HepG2 (cell line): ENCODE results near the gene WDR91. TPM values are rescaled to one million over a fixed set of nuclear protein-coding genes. Genes with fewer than 3 reads are reported as not detected.

Experiments
- ARHGAP35 ChIP-seq: sonication (generic); formaldehyde crosslinking; IDR thresholded peaks from 2 replicates; pipeline ENCODE4 v1.9.0; 2022; ENCODE audit warnings: mild to moderate bottlenecking, inconsistent platforms, moderate library complexity, missing genetic modification reagents, borderline replicate concordance
- ARID2 ChIP-seq: sonication (generic); formaldehyde crosslinking; IDR thresholded peaks from 2 replicates; pipeline ENCODE4 v1.8.1; 2022; ENCODE audit warnings: mild to moderate bottlenecking, missing genetic modification reagents, borderline replicate concordance
- ATF1 ChIP-seq: IDR thresholded peaks from 2 replicates; pipeline ENCODE4 v1.6.1; 2016; ENCODE audit warnings: mild to moderate bottlenecking, control low read depth
- BCL6 ChIP-seq: IDR thresholded peaks from 2 replicates; pipeline ENCODE4 v1.6.1; 2016; ENCODE audit warnings: missing genetic modification reagents, missing compliant biosample characterization
- DMTF1 ChIP-seq: sonication (generic); formaldehyde crosslinking; IDR thresholded peaks from 2 replicates; pipeline ENCODE4 v1.4.0; 2020; ENCODE audit warnings: mild to moderate bottlenecking, missing genetic modification reagents
- DPF2 ChIP-seq: sonication (generic); formaldehyde crosslinking; IDR thresholded peaks from 2 replicates; pipeline ENCODE4 v1.4.0; 2020; ENCODE audit warnings: mild to moderate bottlenecking, low read depth, missing genetic modification reagents, borderline replicate concordance
- EED ChIP-seq: sonication (generic); formaldehyde crosslinking; IDR thresholded peaks from 2 replicates; pipeline ENCODE4 v1.5.0; 2020; ENCODE audit warnings: mild to moderate bottlenecking, missing genetic modification reagents
- FLYWCH1 ChIP-seq: sonication (generic); formaldehyde crosslinking; IDR thresholded peaks from 2 replicates; pipeline ENCODE4 v1.8.1; 2023; ENCODE audit warnings: mild to moderate bottlenecking, missing genetic modification reagents
- FUBP1 ChIP-seq: sonication (generic); formaldehyde crosslinking; IDR thresholded peaks from 2 replicates; pipeline ENCODE4 v1.5.1; 2020; ENCODE audit warnings: missing genetic modification reagents, mild to moderate bottlenecking, borderline replicate concordance
- HNRNPUL1 ChIP-seq: fragments of 200-400 bp; formaldehyde crosslinking; IDR thresholded peaks from 2 replicates; pipeline ENCODE4 v1.6.1; 2017; ENCODE audit warnings: low read depth, mild to moderate bottlenecking, low read length, moderate library complexity
- MAF1 ChIP-seq: sonication (generic); formaldehyde crosslinking; IDR thresholded peaks from 2 replicates; pipeline ENCODE4 v1.5.0; 2020; ENCODE audit warnings: missing genetic modification reagents, borderline replicate concordance
- NFYB ChIP-seq: sonication (generic); formaldehyde crosslinking; IDR thresholded peaks from 2 replicates; pipeline ENCODE4 v1.4.0; 2020; ENCODE audit warnings: missing genetic modification reagents
- PLSCR1 ChIP-seq: sonication (generic); formaldehyde crosslinking; IDR thresholded peaks from 2 replicates; pipeline ENCODE4 v1.5.0; 2020; ENCODE audit warnings: missing genetic modification reagents, mild to moderate bottlenecking, borderline replicate concordance
- REL ChIP-seq: sonication (generic); formaldehyde crosslinking; conservative IDR thresholded peaks from 2 replicates; pipeline ENCODE4 v1.8.0; 2022; ENCODE audit warnings: mild to moderate bottlenecking, missing genetic modification reagents, moderate library complexity
- SRSF4 ChIP-seq: fragments of 200-400 bp; formaldehyde crosslinking; IDR thresholded peaks from one replicate; pipeline ENCODE4 v1.6.1; 2018; ENCODE audit warnings: mild to moderate bottlenecking, low read depth, low read length, moderate library complexity; ENCODE audit not compliant: poor library complexity, severe bottlenecking
- ZBTB14 ChIP-seq: sonication (generic); formaldehyde crosslinking; IDR thresholded peaks from 2 replicates; pipeline ENCODE4 v1.4.0; 2020; ENCODE audit warnings: missing genetic modification reagents
- ZC3H13 ChIP-seq: sonication (generic); formaldehyde crosslinking; IDR thresholded peaks from 2 replicates; pipeline ENCODE4 v1.8.1; 2023; ENCODE audit warnings: mild to moderate bottlenecking, missing genetic modification reagents, moderate library complexity
- ZFP90 ChIP-seq: sonication (generic); formaldehyde crosslinking; IDR thresholded peaks from 2 replicates; pipeline ENCODE4 v1.8.0; 2022; ENCODE audit warnings: missing genetic modification reagents, mild to moderate bottlenecking, inconsistent platforms, borderline replicate concordance
- ZNF383 ChIP-seq: sonication (generic); formaldehyde crosslinking; IDR thresholded peaks from 2 replicates; pipeline ENCODE4 v1.4.0; 2020; ENCODE audit warnings: missing genetic modification reagents, mild to moderate bottlenecking, borderline replicate concordance
- ZNF468 ChIP-seq: sonication (generic); formaldehyde crosslinking; IDR thresholded peaks from 2 replicates; pipeline ENCODE4 v1.8.0; 2022; ENCODE audit warnings: mild to moderate bottlenecking, moderate library complexity, missing genetic modification reagents
- ZNF576 ChIP-seq: sonication (generic); formaldehyde crosslinking; IDR thresholded peaks from 2 replicates; pipeline ENCODE4 v1.4.0; 2020; ENCODE audit warnings: mild to moderate bottlenecking, missing genetic modification reagents
- ZNF780A ChIP-seq: sonication (generic); formaldehyde crosslinking; IDR thresholded peaks from 2 replicates; pipeline ENCODE4 v1.8.0; 2022; ENCODE audit warnings: mild to moderate bottlenecking, missing genetic modification reagents, moderate library complexity
- polyA plus RNA-seq, 8 experiments: library from polyadenylated mRNA; depleted of rRNA in 3 of 8; stranded (reverse) in 7 of 8; unstranded in 1 of 8; fragments of >200 nt; fragmentation: Illumina TruSeq in 4 of 8; extraction: Trizol in 4 of 8; gene quantifications; 2 replicates each; pipeline versions ENCODE4 v1.2.1 to v1.2.3, GENCODE V29; 2011 to 2016; ENCODE audit warnings: low read depth in 4 of 8, missing spikeins in 1 of 8, mixed read lengths in 1 of 8; ENCODE audit not compliant: insufficient read depth in 1 of 8
- total RNA-seq, 5 experiments: library from RNA; depleted of rRNA; stranded (reverse); fragments of >200 nt; fragmentation: Illumina TruSeq; extraction: Trizol; gene quantifications; 2 replicates each; pipeline ENCODE4 v1.2.3, GENCODE V29; 2016; ENCODE audit warnings: low read depth in 1 of 5

WDR91 gene
- total and polyA plus RNA-seq, 2 of the 13 experiments (the other 11 are each of a cell fraction or from before 2014, with no cell fraction given): 11.6 to 12.1 TPM

GRCh38 chr7:135170274-135170997 lies 40.9 kb downstream of the WDR91 start, which contains the start of gene CYREN (continued):
- peak; percentile 70; the same call in 1 of the 2 replicates for TF ChIP-seq ZBTB14
- no peak for TF ChIP-seq ZNF468 (CRISPR knock-in tag)
- no peak for TF ChIP-seq FLYWCH1 (CRISPR knock-in tag)
- TF ChIP-seq ATF1: no peak
- TF ChIP-seq ZNF383 (CRISPR knock-in tag): peak; percentile 66
- no peak; the same call in 1 of the 2 replicates for TF ChIP-seq ZNF576 (CRISPR knock-in tag)
- TF ChIP-seq ZC3H13: peak; percentile 90
- TF ChIP-seq ZFP90 (CRISPR knock-in tag): peak; percentile 83
- peak; percentile 37; the same call in 1 of the 2 replicates for TF ChIP-seq NFYB
- TF ChIP-seq DPF2 (CRISPR knock-in tag): no peak
- peak; percentile 66; the same call in 1 of the 2 replicates for TF ChIP-seq ARHGAP35 (CRISPR knock-in tag)
- TF ChIP-seq ARID2 (CRISPR knock-in tag): 0 out of 2 replicates have a peak, but pooled peaks have one; percentile 50
- TF ChIP-seq HNRNPUL1: peak; percentile 65; the same call in 1 of the 2 replicates
- TF ChIP-seq EED (CRISPR knock-in tag): no peak; the same call in 1 of the 2 replicates
- peak; percentile 58; the same call in 1 of the 2 replicates for TF ChIP-seq ZNF780A (CRISPR knock-in tag)
- 0 out of 2 replicates have a peak, but pooled peaks have one; percentile 14 for TF ChIP-seq DMTF1 (CRISPR knock-in tag)
- TF ChIP-seq SRSF4: no peak
- no peak; the same call in 1 of the 2 replicates for TF ChIP-seq PLSCR1 (CRISPR knock-in tag)
- peak; percentile 29; the same call in 1 of the 2 replicates for TF ChIP-seq BCL6 (CRISPR knock-in tag)
- peak; percentile 98 for TF ChIP-seq REL (CRISPR knock-in tag)
- TF ChIP-seq MAF1 (CRISPR knock-in tag): 0 out of 2 replicates have a peak, but pooled peaks have one; percentile 33
- peak; percentile 72; the same call in 1 of the 2 replicates for TF ChIP-seq FUBP1 (CRISPR knock-in tag)
